Measurements from ENCODE around the gene UGT3A2. TPM values are rescaled to one million over a fixed set of nuclear protein-coding genes. Genes with fewer than 3 reads are reported as not detected.

Gene UGT3A2
- total RNA-seq, 1 donor, result 0.54 TPM

DNA sequence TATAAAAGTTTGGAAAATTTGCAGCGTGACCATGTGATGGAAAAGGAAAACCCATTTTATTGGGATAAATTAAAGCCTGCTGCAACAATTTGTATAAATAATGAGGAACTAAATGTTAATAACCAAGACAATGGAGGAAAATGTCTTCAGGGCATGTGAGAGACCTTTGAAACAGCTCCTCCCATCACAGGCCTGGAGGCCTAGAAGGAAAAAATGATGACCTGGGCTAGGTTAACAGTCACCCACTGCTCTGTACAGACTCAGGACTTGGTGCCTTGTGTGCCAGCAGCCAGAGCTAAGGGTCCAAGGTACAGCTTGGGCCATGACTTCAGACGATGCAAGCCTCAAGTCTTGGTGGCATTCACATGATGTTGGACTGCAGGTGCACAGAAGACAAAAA is 53.5 kb downstream of the UGT3A2 start:
- no peak for DNase-seq (ENCODE audit: low read depth in 2 of 3, low spot score in 2 of 3)

DNA sequence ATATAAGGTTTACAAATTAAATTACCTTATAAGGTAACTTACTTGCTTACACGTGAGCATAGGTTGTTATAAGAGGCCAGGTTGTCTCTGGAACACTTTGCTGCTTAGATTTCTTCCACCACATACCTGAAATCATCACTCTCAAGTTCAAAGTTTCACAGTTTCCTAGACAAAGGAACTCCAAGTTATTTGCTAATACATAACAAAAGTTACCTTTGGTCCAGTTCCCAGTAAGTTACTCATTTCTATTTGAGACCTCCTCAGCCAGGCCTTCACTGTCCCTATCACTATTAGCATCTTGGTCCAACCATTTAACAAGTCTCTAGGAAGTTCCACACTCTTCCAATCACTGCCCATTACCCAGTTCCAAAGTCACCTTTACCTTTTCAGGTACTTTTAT is 57.0 kb downstream of the UGT3A2 start:
- no peak for DNase-seq (ENCODE audit: low read depth in 2 of 3, low spot score in 2 of 3)

DNA sequence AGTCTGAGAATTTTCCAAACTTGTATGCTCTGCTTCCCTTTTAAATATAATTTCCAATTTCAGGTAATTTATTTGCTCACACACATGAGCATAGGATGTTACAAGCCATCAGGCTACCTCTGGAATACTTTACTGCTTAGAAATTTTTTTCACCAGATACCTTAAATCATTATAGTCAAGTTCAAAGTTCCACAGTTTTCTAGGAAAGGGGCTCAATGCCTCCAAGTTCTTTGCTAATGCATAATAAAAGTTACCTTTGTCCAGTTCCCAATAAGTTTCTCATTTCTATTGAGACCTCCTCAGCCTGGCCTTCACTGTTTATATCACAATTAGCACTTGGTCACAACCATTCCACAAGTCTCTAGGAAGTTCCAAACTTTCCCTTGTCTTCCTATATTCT is 59.3 kb downstream of the UGT3A2 start:
- no peak for DNase-seq (ENCODE audit: low read depth in 2 of 3, low spot score in 2 of 3)

DNA sequence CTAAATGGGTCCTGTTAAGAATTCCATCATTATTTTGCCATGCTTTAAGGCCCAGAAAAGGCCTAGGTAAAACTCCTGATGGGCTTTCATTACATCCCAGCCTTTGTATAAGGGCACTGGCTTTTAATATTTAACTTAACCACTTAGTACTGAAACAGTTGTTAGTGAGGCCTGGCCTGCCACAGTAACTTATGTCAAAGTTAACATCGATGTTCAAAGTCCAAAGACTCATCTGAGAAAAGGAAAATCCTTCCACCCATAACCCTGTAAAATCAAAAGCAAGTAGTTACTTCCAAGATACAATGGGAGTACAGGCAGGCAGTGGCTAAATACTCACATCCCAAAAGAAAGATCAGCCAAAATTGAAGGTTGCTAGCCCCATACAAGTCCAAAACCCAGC is 60.5 kb downstream of the UGT3A2 start:
- no peak for DNase-seq (ENCODE audit: low read depth in 2 of 3, low spot score in 2 of 3)

DNA sequence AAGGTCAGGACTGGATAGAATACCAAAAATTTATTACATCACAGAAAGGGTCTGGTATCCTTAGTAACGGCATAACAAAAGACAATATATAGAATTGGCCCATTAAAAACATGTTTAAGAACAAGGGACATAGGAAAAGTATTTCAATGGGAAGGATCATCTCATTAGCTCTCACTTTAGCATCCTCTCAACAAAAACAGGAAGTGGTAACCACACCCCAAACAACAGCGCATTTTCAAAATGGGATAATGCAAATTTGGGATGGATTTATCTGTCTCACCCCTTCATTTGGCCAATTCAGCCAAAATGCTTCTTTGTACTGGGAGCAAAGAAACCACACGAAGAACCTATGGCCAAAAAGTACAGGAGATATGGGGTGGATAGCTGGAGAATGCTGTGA is 65.7 kb downstream of the UGT3A2 start:
- DNase-seq (ENCODE audit: low read depth in 2 of 3, low spot score in 2 of 3), result no peak

DNA sequence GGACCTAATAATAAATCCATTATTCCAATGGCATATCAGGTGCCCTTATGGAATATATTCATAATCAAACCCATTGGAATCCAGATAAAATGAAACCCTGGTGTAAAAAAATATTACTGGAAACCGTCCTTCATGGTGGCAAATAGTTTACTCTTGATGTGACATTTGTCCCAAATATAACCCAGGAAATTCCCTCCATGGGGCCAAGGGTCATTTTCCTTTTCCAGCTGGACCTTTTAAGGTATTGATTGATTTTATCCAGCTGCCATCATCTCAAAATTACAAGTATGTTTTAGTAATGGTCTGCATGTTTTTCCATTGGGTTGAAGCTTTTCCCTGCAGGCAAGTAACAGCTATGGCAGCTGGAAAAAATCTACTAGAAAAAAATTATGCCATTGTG is 67.1 kb downstream of the UGT3A2 start:
- no peak for DNase-seq (ENCODE audit: low read depth in 2 of 3, low spot score in 2 of 3)

DNA sequence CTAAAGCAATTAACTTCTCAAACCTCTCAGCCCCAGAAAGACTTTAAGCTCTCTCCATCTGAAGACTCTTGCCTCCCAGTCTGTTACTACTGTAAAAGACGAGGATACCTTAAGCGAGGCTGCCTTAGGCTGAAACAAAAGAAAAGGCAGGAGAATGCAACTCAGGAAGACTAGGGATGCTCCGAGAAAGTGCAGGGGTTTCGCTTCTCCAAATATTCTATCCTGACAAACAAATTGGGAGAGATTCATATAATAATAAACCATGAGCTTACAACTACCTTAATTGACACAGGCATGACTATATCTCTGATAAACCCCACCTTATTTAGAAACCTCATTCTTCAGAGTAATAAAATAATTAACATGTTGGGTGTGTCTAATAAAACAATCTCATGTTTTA is 70.6 kb downstream of the UGT3A2 start:
- DNase-seq (ENCODE audit: low read depth in 2 of 3, low spot score in 2 of 3), result no peak

DNA sequence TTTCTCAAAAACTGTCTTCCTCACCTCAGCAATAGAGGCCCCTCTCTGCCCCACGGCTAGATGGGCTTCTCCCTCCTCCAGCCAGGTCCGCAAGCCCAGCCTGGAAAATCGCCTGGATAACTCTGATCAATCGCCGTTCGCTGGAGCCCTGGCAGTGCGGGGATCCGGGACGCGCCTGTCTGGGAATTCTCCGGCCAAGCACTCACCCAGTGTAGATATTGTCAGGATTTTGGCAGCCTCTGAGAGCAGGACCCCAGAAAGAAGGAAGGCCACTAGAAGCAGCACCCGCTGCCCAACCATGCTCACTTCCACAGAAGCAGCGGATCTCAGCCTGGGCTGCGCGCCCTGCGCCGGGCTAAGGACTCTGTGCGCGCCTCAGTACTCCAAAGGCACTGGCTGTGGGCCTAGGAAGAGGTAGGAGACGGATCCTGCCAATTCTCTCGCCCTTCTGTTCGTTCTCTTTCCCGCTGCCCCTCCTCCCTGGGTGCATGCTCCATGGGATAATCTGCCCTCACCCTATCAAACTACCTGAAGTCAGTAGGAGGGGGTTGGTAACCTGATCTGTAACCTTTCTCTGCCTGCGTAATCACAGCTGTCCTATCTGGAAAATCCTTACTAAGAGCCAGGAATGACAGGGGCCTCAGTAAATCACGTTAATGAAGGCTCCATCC is 75.6 kb downstream of the UGT3A2 start, which contains the start of gene UGT3A1:
UGT3A1 (minus strand) TSS at position 450 of the 671 bp plus-strand sequence; CDS start at position 300, 150 bp downstream.
- no peak for DNase-seq (ENCODE audit: low read depth in 2 of 3, low spot score in 2 of 3)

DNA sequence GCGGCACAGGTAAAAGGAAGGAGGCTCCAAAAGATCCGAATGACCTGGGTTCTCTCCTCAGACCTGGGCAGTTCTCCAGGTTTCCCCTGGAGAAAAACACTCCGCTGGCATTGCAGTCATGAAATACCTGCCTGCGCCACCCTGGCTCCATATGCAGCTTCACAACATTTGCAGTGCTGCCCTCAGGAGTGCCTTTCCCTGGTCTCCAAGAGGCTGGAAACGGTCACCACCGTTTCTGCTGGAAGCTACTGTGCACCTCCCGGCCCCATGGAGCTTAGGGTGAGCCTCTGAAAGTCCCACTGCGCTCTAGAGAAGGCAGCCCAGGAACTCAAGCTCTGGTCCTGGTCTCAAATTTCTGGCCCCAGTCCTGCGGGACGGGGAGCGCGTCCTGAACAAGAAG is 76.2 kb downstream of the UGT3A2 start:
- no peak for DNase-seq (ENCODE audit: low read depth in 2 of 3, low spot score in 2 of 3)

DNA sequence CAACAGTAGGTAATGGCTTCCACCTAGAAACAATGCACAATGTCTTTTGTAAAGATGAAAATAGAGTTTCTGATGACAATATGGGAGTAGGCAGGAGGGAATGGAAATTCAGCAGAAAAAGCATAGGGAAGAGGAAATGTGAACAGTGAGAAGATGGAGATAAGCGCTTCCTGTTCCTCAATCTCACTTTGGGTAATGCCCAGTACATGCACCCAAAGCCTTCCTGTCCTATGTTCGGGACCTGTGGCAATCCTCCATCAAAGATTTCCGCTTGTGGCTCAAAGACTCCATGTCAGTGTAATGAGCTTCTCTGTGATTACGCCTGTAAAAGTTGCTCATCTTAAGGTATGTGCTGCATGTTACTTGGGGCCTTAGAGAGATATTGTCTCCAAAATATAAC is 78.2 kb downstream of the UGT3A2 start:
- DNase-seq (ENCODE audit: low read depth in 2 of 3, low spot score in 2 of 3), result no peak

DNA sequence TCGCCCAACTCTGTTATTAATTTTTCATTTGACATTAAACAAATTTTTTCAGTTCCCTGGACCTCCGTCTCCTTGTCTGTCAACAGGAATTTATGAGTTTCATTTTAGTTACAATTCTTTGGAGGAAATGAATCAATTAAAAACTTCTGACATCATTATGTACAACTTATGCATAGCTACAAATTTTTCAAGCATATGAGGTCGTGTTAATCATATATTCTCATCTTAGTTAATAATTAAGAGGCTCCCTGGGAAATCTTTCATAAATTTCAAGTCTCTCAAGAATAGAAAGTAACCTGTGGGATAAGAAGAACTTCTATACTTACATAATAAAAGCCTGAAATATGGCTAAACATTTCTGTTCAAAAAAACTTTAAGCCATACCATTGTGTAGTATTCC is 78.9 kb downstream of the UGT3A2 start:
- DNase-seq (ENCODE audit: low read depth in 2 of 3, low spot score in 2 of 3), result no peak

Small RNA genes within 50 kb of the gene (small RNA-seq; reads per million reads assigned to genes)
- gene AC016612.1, result not detected

Other genes with a start within 250 kb of the UGT3A2 start
- gene IL7R, start 210.0 kb downstream of the UGT3A2 start, total RNA-seq, result 0.81 TPM
- not detected for gene CAPSL, start 128.3 kb downstream of the UGT3A2 start, total RNA-seq
- gene UGT3A1, start 75.5 kb downstream of the UGT3A2 start, total RNA-seq, result under 0.01 TPM
- 3.8 TPM for gene LMBRD2, start 85.0 kb upstream of the UGT3A2 start, total RNA-seq
- gene SKP2, start 85.2 kb upstream of the UGT3A2 start, total RNA-seq, result 29.1 TPM
- gene NADK2, start 175.0 kb upstream of the UGT3A2 start, total RNA-seq, result 13.2 TPM
- gene RANBP3L, start 235.0 kb upstream of the UGT3A2 start, total RNA-seq, result not detected

Measured in hematopoietic multipotent progenitor cell (in vitro differentiated cells).